Raji (cell line): ENCODE measurements around the gene PALM2AKAP2.

Experiments used
- POLR2A ChIP-seq: IDR thresholded peaks from 2 replicates; pipeline ENCODE4 v1.6.1; 2011; ENCODE audit warnings: low read depth, low read length, control low read depth; ENCODE audit not compliant: insufficient read depth

Gene PALM2AKAP2

GRCh38 chr9:109812331-109812730, 32.3 kb downstream of the PALM2AKAP2 start:
- no peak for TF ChIP-seq POLR2A

- TF ChIP-seq POLR2A, result no peak
Measured at GRCh38 chr9:109812818-109813281, 32.9 kb downstream of the PALM2AKAP2 start.

GRCh38 chr9:109813303-109813702, 33.3 kb downstream of the PALM2AKAP2 start:
- TF ChIP-seq POLR2A, result no peak

- no peak for TF ChIP-seq POLR2A
Measured at GRCh38 chr9:109813829-109814228, 33.8 kb downstream of the PALM2AKAP2 start.

- TF ChIP-seq POLR2A, result no peak
Measured at GRCh38 chr9:109815366-109815947, 35.5 kb downstream of the PALM2AKAP2 start.

- no peak for TF ChIP-seq POLR2A
Measured at GRCh38 chr9:109816490-109816889, 36.5 kb downstream of the PALM2AKAP2 start.

- TF ChIP-seq POLR2A, result no peak
Measured at GRCh38 chr9:109817146-109817845, 37.3 kb downstream of the PALM2AKAP2 start.

GRCh38 chr9:109817846-109818472, 38.0 kb downstream of the PALM2AKAP2 start:
- TF ChIP-seq POLR2A, result no peak

GRCh38 chr9:109821711-109822110, 41.7 kb downstream of the PALM2AKAP2 start:
- no peak for TF ChIP-seq POLR2A

GRCh38 chr9:109826559-109826958, 46.6 kb downstream of the PALM2AKAP2 start:
- no peak for TF ChIP-seq POLR2A

GRCh38 chr9:109828254-109828653, 48.3 kb downstream of the PALM2AKAP2 start:
- no peak for TF ChIP-seq POLR2A
